ENCODE data around the gene ZBTB44. TPM values are rescaled to one million over a fixed set of nuclear protein-coding genes. Genes with fewer than 3 reads are reported as not detected.

ZBTB44 gene
- total and polyA plus RNA-seq, 11 donors = 9.7 to 56.3 (median 37.2) TPM

- H3K27ac ChIP-seq = no peak overlapping the region
- no peak overlapping the region for H3K4me3 ChIP-seq
- no peaks in the 10 kb centered on the region for H3K4me1 ChIP-seq
- H3K9me3 ChIP-seq = peaks cover 0 to 14% (median 0%) of the 10 kb centered on the region in 12 donors
- ATAC-seq = no peak
- peaks cover 0 to 52% (median 29%) of the 10 kb centered on the region in 9 donors for H3K36me3 ChIP-seq
- intact Hi-C loops (cut with DNase I) = no loop called here
- TF ChIP-seq POLR2A (IDR thresholded peaks at IDR 0.05) (no peak), CTCF (IDR thresholded peaks at IDR 0.05) (no peak)
- no peaks in the 10 kb centered on the region for H3K27me3 ChIP-seq
- no peak for DNase-seq
- WGBS, 4 donors = 71 to 81% (median 75%) methylated on average over 5 of the region's 5 CpGs
These were observed 51.4 kb downstream of the ZBTB44 start for GRCh38 chr11:130263351-130263750.

- DNase-seq (no peak), ATAC-seq (no peak)
- intact Hi-C loops (cut with DNase I) = no loop called here
- Histone ChIP-seq H3K27ac (no peak overlapping the region), H3K36me3 (peaks cover 0 to 46% (median 29%) of the 10 kb centered on the region in 9 donors), H3K9me3 (peaks cover 0 to 16% (median 0%) of the 10 kb centered on the region in 12 donors), H3K4me1 (no peaks in the 10 kb centered on the region), H3K4me3 (no peak overlapping the region), H3K27me3 (no peaks in the 10 kb centered on the region)
- WGBS, 4 donors = 79 to 84% (median 81%) methylated on average over 4 of the region's 4 CpGs
- TF ChIP-seq CTCF (IDR thresholded peaks at IDR 0.05) (no peak), POLR2A (IDR thresholded peaks at IDR 0.05) (no peak)
These were observed 52.3 kb downstream of the ZBTB44 start for GRCh38 chr11:130262424-130262823.

- intact Hi-C loops (cut with DNase I) = no loop called here
- H3K4me3 ChIP-seq = no peak overlapping the region
- 75 to 78% (median 77%) methylated on average over 5 of the region's 5 CpGs for WGBS, 4 donors
- H3K4me1 ChIP-seq = peaks cover 0 to 4% (median 0%) of the 10 kb centered on the region in 12 donors
- DNase-seq (no peak), ATAC-seq (no peak)
- H3K27me3 ChIP-seq = no peaks in the 10 kb centered on the region
- peaks cover 0 to 43% (median 23%) of the 10 kb centered on the region in 9 donors for H3K36me3 ChIP-seq
- TF ChIP-seq CTCF (IDR thresholded peaks at IDR 0.05) (no peak), POLR2A (IDR thresholded peaks at IDR 0.05) (no peak)
- peaks cover 0 to 21% (median 0%) of the 10 kb centered on the region in 12 donors for H3K9me3 ChIP-seq
- H3K27ac ChIP-seq = no peak overlapping the region
These were observed 53.1 kb downstream of the ZBTB44 start for GRCh38 chr11:130261571-130261970.

- 94 to 97% (median 95%) methylated on average over 6 of the region's 6 CpGs for WGBS, 4 donors
- Histone ChIP-seq H3K9me3 (peaks cover 0 to 21% (median 0%) of the 10 kb centered on the region in 12 donors), H3K36me3 (peaks cover 0 to 35% (median 22%) of the 10 kb centered on the region in 9 donors), H3K4me3 (no peak overlapping the region), H3K27ac (no peak overlapping the region), H3K4me1 (peaks cover 0 to 5% (median 0%) of the 10 kb centered on the region in 12 donors), H3K27me3 (no peaks in the 10 kb centered on the region)
- DNase-seq = no peak
- intact Hi-C loops (cut with DNase I) = no loop called here
- ATAC-seq = no peak
- TF ChIP-seq POLR2A (IDR thresholded peaks at IDR 0.05) = no peak
- TF ChIP-seq CTCF (IDR thresholded peaks at IDR 0.05) = no peak
These were observed 54.0 kb downstream of the ZBTB44 start for GRCh38 chr11:130260742-130261141.
